ENCODE measurements around the gene SPEM1.

SPEM1 gene

GRCh38 chr17:7419819-7420610 lies at the start of gene SPEM1:
SPEM1 (plus strand) TSS chr17:7420324; CDS start chr17:7420385, 61 bp downstream.
- DNase-seq (ENCODE audit: insufficient read length, low spot score) (no peak), FAIRE-seq (no peak)
- TF ChIP-seq POLR2A (IDR thresholded peaks at IDR 0.05; ENCODE audit: low read depth, low read length): no peak

GRCh38 chr17:7370853-7371252 lies 49.3 kb upstream of the SPEM1 start:
- DNase-seq (ENCODE audit: insufficient read length, low spot score): no peak
- no peak for FAIRE-seq
- TF ChIP-seq POLR2A (IDR thresholded peaks at IDR 0.05; ENCODE audit: low read depth, low read length): no peak

GRCh38 chr17:7374353-7374752 lies 45.8 kb upstream of the SPEM1 start:
- no peak for DNase-seq (ENCODE audit: insufficient read length, low spot score)
- no peak for TF ChIP-seq POLR2A (IDR thresholded peaks at IDR 0.05; ENCODE audit: low read depth, low read length)
- FAIRE-seq: no peak

GRCh38 chr17:7379134-7379533 lies 41.0 kb upstream of the SPEM1 start:
- FAIRE-seq (no peak), DNase-seq (ENCODE audit: insufficient read length, low spot score) (no peak)
- no peak for TF ChIP-seq POLR2A (IDR thresholded peaks at IDR 0.05; ENCODE audit: low read depth, low read length)

GRCh38 chr17:7380321-7380720 lies 39.8 kb upstream of the SPEM1 start:
- DNase-seq (ENCODE audit: insufficient read length, low spot score) (no peak), FAIRE-seq (no peak)
- TF ChIP-seq POLR2A (IDR thresholded peaks at IDR 0.05; ENCODE audit: low read depth, low read length): no peak

- FAIRE-seq: no peak
- no peak for TF ChIP-seq POLR2A (IDR thresholded peaks at IDR 0.05; ENCODE audit: low read depth, low read length)
- DNase-seq (ENCODE audit: insufficient read length, low spot score): no peak
Observed at GRCh38 chr17:7380855-7381683, 39.1 kb upstream of the SPEM1 start, which contains the start of gene TNK1. TNK1 (plus strand) TSS chr17:7381089; CDS start chr17:7382927, 1,838 bp downstream.

GRCh38 chr17:7382901-7383300 lies 37.2 kb upstream of the SPEM1 start:
- no peak for DNase-seq (ENCODE audit: insufficient read length, low spot score)
- FAIRE-seq: no peak
- no peak for TF ChIP-seq POLR2A (IDR thresholded peaks at IDR 0.05; ENCODE audit: low read depth, low read length)

- DNase-seq (ENCODE audit: insufficient read length, low spot score) (no peak), FAIRE-seq (no peak)
- no peak for TF ChIP-seq POLR2A (IDR thresholded peaks at IDR 0.05; ENCODE audit: low read depth, low read length)
Observed at GRCh38 chr17:7383371-7383741, 36.8 kb upstream of the SPEM1 start.

- no peak for DNase-seq (ENCODE audit: insufficient read length, low spot score)
- TF ChIP-seq POLR2A (IDR thresholded peaks at IDR 0.05; ENCODE audit: low read depth, low read length): no peak
Observed at GRCh38 chr17:7383742-7384488, 36.2 kb upstream of the SPEM1 start.

GRCh38 chr17:7384489-7385081 lies 35.5 kb upstream of the SPEM1 start:
- no peak for TF ChIP-seq POLR2A (IDR thresholded peaks at IDR 0.05; ENCODE audit: low read depth, low read length)
- no peak for FAIRE-seq
- DNase-seq (ENCODE audit: insufficient read length, low spot score): no peak

More at GRCh38 chr17:7383742-7384488, 36.2 kb upstream of the SPEM1 start:
- FAIRE-seq: no peak

GRCh38 chr17:7388856-7389255 lies 31.3 kb upstream of the SPEM1 start:
- FAIRE-seq (no peak), DNase-seq (ENCODE audit: insufficient read length, low spot score) (no peak)
- no peak for TF ChIP-seq POLR2A (IDR thresholded peaks at IDR 0.05; ENCODE audit: low read depth, low read length)

- TF ChIP-seq POLR2A (IDR thresholded peaks at IDR 0.05; ENCODE audit: low read depth, low read length): no peak
- DNase-seq (ENCODE audit: insufficient read length, low spot score) (no peak), FAIRE-seq (no peak)
Observed at GRCh38 chr17:7389924-7390910, 29.9 kb upstream of the SPEM1 start.

All from H54 (cell line).